Dedifferentiated amniotic fluid mesenchymal stem cell (primary cell): ENCODE data around the gene AHSA1.

Experiments
- DNase-seq: peaks from one replicate; pipeline ENCODE4 v3.0.0-alpha.2; 2016; ENCODE audit errors: extremely low spot score

Gene AHSA1

GRCh38 chr14:77473921-77474320 is 16.0 kb downstream of the AHSA1 start:
- DNase-seq, result no peak

GRCh38 chr14:77474479-77475177 is 16.7 kb downstream of the AHSA1 start:
- DNase-seq, result no peak

GRCh38 chr14:77475432-77476115 is 17.7 kb downstream of the AHSA1 start:
- DNase-seq, result no peak

GRCh38 chr14:77478029-77478428 is 20.1 kb downstream of the AHSA1 start:
- DNase-seq, result no peak

GRCh38 chr14:77478796-77479195 is 20.9 kb downstream of the AHSA1 start:
- DNase-seq, result no peak

GRCh38 chr14:77482422-77482821 is 24.5 kb downstream of the AHSA1 start:
- DNase-seq, result no peak

GRCh38 chr14:77485256-77485655 is 27.4 kb downstream of the AHSA1 start:
- DNase-seq, result no peak

GRCh38 chr14:77485901-77486678 is 28.2 kb downstream of the AHSA1 start:
- DNase-seq, result no peak

- no peak for DNase-seq
Measured at GRCh38 chr14:77488558-77488957, 30.7 kb downstream of the AHSA1 start.

- DNase-seq, result no peak
Measured at GRCh38 chr14:77489041-77489440, 31.1 kb downstream of the AHSA1 start.

- DNase-seq, result no peak
Measured at GRCh38 chr14:77490347-77490986, 32.6 kb downstream of the AHSA1 start.

GRCh38 chr14:77491056-77491455 is 33.2 kb downstream of the AHSA1 start:
- no peak for DNase-seq

GRCh38 chr14:77495334-77495733 is 37.4 kb downstream of the AHSA1 start:
- no peak for DNase-seq

DNA sequence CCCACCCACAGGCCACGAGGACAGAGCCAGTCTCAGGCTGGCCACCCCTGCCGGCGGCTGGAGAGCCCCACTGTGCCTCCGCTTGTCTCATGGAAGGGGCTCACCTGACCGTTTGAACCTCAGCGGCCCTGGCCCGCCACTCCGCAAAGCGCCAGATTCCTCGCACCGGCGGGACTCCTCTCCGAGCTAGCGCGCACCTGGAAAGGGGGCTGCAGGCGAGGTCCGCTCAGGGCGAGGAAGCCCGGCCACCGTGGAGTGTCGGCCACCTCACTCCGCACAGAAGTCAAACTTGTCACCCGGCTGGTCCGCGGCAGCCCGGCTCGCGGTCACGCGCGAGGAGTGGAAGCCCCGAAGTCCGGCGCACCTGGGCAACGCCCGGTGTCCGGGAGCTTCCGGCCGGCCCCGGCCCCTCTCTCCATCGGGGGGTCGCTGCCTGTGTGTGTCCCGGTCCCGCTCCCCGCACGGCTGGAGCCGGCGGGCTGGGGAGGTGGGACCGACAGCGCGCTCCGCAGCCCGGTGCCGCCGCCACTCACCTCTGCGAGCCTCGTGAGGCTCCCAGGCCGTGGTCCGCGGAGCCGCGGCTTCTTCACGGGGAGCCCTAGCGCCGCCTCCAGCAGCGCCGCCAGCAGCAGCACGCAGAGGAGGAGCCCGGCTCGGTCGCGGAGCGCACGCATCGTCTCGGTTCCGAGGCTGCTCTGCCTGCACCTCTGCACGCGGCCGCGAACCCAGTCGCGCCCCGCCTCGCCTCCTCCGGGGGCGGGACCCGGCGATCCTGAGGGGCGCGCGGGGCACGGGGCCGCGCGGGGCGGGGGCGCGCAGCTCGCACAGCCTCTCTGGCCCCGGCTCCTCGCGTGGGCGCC is 40.5 kb downstream of the AHSA1 start, which contains the start of gene ISM2:
TSS of gene ISM2 (minus strand) at position 697 of the 860 bp plus-strand sequence. CDS start at position 674, 23 bp downstream.
- DNase-seq, result no peak

DNA sequence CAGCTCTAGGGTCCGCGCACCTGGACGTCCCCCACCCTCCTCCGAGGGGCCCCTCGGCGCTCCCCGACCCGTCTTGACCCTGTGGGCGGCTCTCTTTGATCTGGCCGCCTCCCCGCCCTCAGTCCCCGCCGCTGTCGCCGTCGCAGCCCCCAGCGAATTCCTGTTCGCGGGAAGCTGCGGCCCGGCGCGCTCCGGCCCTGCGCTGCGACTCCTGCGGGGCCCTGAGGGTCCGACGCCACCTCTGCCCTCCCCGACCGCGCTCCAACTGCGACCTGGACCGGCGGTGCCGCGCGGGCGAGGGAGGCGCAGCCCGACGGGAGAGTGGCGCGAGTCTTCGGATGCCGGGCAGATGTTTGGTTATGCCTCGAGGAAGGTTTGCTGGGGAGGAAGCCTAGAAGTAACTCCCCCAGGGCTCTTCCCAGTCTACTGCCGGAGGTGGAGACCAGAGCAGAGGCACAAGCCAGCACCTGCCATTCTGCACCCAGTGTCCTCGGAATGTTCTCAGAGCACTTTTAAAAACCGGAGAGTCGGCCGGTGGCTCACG is 41.2 kb downstream of the AHSA1 start:
- no peak for DNase-seq

DNA sequence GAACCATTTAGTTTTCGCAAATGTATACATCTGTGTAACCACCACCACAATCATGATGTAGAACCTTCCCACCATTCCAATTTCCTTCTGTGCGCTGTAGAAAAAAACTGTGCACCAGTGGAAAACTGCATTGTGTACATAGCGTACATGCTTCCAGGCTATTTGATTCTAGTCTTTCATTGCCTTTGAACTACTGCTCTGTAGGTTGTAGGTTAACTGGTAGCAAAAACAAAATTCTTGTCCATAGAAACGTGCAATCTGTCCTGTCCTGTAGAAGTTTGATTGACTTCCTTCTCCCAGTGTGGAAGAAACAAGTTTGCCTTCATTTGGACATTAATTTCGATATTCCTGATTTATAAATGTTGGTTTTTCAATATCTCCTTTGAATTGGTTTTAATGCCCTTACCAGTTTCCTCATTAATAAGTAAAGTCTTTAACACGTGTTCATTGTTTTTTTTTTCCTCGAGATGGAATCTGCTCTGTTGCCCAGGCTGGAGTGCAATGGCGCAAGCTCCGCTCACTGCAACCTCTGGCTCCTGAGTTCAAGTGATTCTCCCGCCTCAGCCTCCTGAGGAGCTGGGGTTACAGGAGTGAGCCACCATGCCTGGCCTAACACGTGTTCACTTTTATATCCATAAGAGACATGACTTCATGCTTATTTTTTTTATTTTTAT is 44.4 kb downstream of the AHSA1 start:
- no peak for DNase-seq

- DNase-seq, result no peak
Measured at GRCh38 chr14:77503138-77503537, 45.2 kb downstream of the AHSA1 start.

DNA sequence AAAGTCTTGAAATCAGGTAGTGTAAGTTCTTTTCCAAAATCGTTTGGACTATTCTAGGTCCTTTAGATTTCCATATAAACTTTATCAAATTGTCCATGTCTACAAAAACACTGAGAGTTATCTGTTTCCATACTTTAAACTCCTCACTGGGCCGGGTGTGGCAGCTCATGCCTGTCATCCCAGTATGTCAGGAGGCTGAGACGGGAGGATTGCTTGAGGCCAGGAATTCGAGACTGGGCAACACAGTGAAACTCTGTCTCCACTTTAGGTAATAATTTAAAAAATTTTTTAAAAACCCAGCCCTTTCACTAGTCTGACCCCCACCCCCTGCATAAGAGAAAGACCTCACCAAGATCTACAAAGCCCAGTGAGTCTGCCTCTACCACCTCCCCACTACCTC is 47.1 kb downstream of the AHSA1 start:
- DNase-seq, result no peak

GRCh38 chr14:77507762-77508161 is 49.9 kb downstream of the AHSA1 start:
- no peak for DNase-seq

- DNase-seq, result no peak
Measured at GRCh38 chr14:77508249-77508648, 50.4 kb downstream of the AHSA1 start.
